ENCODE data around the gene HEXA.
A peak's percentile ranks its signal among the peaks of the same experiment; 100 is the strongest.
"Not testable (repeated sequence)": the region's sequence is repeated elsewhere in the genome, so short reads cannot be mapped to it uniquely, and the experiment has no call there.

Gene HEXA

GRCh38 chr15:72375846-72376581, at the start of gene HEXA:
HEXA (minus strand) TSS chr15:72376014; CDS start chr15:72375972, 42 bp downstream.
- peak; percentile 92 for DNase-seq (ENCODE audit: low read depth)

- no peak for DNase-seq (ENCODE audit: low read depth)
These were observed 47.4 kb upstream of the HEXA start for GRCh38 chr15:72423256-72423655.

DNA sequence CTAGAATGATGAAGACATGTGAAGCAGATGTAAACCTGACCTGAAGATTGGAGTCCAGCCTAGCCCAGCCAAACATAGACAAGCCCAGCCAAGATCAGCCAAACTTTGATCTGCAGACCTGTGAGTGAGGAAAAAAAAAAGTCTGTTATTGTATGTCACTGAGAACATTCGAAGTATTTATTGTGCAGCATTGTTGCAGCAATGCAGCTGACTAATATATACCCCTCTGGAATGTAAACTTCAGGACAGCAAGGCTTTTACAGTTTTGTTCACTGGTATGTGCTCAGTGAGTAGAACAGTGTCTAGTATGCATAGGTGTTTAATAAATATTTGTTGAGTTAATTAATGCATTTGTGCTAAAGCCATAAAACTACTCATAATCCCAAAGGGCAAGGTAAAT, 45.7 kb upstream of the HEXA start:
- DNase-seq (ENCODE audit: low read depth) = no peak

GRCh38 chr15:72420576-72420975, 44.8 kb upstream of the HEXA start:
- no peak for DNase-seq (ENCODE audit: low read depth)

GRCh38 chr15:72419768-72420167, 44.0 kb upstream of the HEXA start:
- not testable (repeated sequence) for DNase-seq (ENCODE audit: low read depth)

- no peak for DNase-seq (ENCODE audit: low read depth)
These were observed 39.5 kb upstream of the HEXA start for GRCh38 chr15:72415304-72415703.

GRCh38 chr15:72413337-72413736, 37.5 kb upstream of the HEXA start:
- not testable (repeated sequence) for DNase-seq (ENCODE audit: low read depth)

DNA sequence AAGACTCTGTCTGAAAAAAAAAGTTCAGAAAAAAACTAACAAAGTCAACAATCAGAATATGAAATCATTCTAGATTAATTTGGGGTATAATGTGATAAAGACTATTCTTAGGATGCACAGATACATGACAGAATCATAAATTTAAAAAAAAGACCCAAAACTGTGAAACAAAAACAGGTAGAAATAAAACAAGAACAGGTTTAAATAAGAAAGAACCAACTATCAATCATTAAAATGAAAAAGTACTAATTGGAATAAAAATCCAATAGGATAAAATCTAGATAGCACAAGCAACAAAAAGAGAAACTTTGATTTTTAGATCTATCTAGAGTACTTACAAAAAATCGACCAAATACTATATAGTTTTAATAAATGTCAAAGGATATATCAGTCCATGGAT, 35.7 kb upstream of the HEXA start:
- DNase-seq (ENCODE audit: low read depth) = no peak

- no peak for DNase-seq (ENCODE audit: low read depth)
These were observed 35.3 kb upstream of the HEXA start for GRCh38 chr15:72411111-72411510.

- no peak for DNase-seq (ENCODE audit: low read depth)
These were observed 31.1 kb upstream of the HEXA start for GRCh38 chr15:72406936-72407335.

- DNase-seq (ENCODE audit: low read depth) = no peak
These were observed 29.0 kb upstream of the HEXA start for GRCh38 chr15:72404841-72405240.

DNA sequence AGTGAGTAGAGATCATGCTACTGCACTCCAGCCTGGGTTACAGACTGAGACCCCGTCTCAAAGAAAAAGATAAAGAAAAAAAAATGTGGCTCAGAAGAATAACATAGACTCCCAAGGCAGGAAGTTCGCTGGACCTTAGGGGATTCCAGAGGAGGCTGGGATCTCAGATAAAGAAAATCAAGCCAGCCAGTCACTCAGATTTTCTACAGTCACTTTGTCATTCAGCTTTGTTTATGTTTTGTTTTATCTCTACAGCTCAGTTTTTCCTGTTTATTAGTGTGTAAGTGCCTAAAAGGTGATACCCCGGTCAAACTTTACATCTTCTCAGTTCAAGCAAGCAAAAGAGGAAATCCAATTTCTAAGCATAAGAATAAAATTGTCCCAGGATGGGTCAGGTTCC, 28.5 kb upstream of the HEXA start:
- no peak for DNase-seq (ENCODE audit: low read depth)

DNA sequence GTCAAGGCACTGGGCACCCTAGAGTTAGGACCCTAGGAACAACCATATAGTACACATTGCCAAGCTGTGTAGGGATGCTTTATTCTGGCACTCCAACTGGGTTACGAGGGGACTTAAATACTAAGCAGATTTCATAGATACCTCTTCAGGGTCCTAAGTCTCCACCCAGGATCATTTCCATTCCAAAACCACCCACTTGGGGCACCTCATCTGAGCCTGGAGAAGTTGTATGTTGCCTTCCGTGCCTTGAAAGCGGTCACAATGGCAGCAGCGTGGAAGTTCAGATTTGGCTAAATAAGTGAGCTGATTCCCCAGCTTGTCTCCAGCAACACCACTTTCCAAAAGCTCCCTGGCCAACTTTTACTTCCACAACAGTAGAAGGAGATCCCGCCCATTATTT, 26.9 kb upstream of the HEXA start:
- DNase-seq (ENCODE audit: low read depth) = no peak

DNA sequence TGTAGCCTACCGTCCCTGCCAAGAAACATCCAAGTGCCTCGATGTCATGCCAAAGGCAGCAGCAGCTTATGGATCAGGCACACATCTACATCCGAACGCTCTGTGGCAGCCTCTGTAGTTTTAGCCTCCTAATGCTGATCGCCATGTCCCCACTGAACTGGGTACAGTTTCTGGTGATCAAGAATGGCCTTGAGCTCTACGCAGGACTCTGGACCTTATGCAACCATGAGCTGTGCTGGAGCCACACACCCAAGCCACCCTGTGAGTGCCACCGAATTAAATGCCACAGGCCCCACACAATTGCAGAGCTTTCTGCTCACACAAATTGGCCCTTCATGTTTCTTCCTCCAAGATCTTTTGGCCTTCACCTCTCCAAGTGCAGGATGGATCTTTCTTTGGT, 22.8 kb upstream of the HEXA start:
- no peak for DNase-seq (ENCODE audit: low read depth)

GRCh38 chr15:72397796-72398588, 22.2 kb upstream of the HEXA start, which contains the start of gene TMEM202:
TMEM202 (plus strand) TSS chr15:72398305; CDS start chr15:72398327, 22 bp downstream.
- DNase-seq (ENCODE audit: low read depth) = no peak

GRCh38 chr15:72396331-72396730, 20.5 kb upstream of the HEXA start:
- not testable (repeated sequence) for DNase-seq (ENCODE audit: low read depth)

GRCh38 chr15:72389231-72389630, 13.4 kb upstream of the HEXA start:
- DNase-seq (ENCODE audit: low read depth) = no peak

DNA sequence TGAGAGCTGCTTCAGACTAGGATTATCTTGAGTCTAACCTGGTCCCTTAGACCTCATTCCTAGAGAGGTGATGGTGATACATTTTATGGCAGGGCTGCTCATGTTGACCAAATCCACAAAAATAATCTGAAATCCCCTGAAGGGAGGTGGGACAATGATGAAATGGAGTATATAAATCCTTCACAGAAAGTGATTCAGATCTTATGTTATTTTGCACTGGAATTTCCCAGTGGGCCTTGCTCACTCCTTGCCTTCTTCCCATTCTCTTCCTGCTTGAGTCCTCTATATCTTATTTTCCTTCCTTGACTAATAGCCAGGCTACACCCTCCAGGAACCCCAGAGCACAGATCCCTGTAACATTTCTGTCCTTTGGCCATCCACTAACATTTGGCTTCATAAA, 11.9 kb upstream of the HEXA start:
- no peak for DNase-seq (ENCODE audit: low read depth)

- no peak for DNase-seq (ENCODE audit: low read depth)
These were observed 6.3 kb upstream of the HEXA start for GRCh38 chr15:72382146-72382545.

GRCh38 chr15:72380743-72381142, 4.9 kb upstream of the HEXA start:
- DNase-seq (ENCODE audit: low read depth) = no peak

DNA sequence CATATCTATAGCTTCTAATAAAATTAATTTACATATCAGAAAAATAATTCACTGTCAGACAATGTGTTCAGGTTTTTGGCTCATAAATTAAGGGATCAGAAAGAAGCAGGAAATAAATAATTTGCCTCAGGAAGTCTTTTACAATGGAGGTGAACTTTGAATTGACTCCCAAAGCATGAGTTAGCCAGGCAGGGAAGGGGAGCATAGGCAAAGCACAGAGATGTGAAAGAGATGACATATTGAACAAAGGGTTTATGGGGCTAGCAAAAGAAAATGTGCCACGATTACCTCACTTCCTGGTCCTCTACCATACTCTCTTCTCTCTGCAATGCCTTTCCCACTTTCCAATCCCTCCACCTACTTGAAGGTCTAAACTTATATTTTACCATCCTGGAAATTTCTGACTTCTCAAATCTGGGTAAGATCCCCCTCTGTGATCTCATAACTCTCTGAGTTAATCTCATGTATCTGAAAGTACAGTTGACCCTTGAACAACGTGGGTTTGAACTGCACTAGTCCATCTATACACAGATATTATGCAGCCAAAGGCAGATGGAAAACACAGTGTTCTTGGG, 4.1 kb upstream of the HEXA start:
- no peak for DNase-seq (ENCODE audit: low read depth)

DNA sequence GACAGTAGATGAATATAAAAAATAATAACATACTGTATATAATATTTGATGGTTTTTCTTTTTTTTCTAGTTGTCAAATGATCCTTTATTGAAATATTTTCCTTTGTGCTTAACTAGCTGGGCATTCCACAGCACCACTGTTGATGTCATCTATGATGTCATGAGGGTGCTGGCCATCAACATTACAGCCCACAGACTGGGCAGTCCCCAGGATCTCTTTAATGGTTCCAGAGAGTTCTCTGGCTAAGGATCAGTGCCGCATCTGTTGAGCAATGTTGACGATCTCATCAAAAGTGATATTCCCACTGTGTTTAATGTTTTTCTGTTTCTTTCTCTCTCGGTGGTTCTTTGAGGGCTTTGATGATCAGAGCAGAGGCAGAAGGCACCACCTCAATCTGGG, 3.3 kb upstream of the HEXA start:
- not testable (repeated sequence) for DNase-seq (ENCODE audit: low read depth)

- no peak for DNase-seq (ENCODE audit: low read depth)
These were observed 1.5 kb upstream of the HEXA start for GRCh38 chr15:72377331-72377730.

Measured in activated T-cell treated with anti-CD3 and anti-CD28 coated beads for 1 hour (primary cell).